Measurements from ENCODE around the gene SRGAP2B. TPM values are rescaled to one million over a fixed set of nuclear protein-coding genes. Genes with fewer than 3 reads are reported as not detected.
"Not testable (repeated sequence)": the region's sequence is repeated elsewhere in the genome, so short reads cannot be mapped to it uniquely, and the experiment has no call there.

SRGAP2B gene
- 21.3 and 23.3 TPM in 2 replicates for total RNA-seq

DNA sequence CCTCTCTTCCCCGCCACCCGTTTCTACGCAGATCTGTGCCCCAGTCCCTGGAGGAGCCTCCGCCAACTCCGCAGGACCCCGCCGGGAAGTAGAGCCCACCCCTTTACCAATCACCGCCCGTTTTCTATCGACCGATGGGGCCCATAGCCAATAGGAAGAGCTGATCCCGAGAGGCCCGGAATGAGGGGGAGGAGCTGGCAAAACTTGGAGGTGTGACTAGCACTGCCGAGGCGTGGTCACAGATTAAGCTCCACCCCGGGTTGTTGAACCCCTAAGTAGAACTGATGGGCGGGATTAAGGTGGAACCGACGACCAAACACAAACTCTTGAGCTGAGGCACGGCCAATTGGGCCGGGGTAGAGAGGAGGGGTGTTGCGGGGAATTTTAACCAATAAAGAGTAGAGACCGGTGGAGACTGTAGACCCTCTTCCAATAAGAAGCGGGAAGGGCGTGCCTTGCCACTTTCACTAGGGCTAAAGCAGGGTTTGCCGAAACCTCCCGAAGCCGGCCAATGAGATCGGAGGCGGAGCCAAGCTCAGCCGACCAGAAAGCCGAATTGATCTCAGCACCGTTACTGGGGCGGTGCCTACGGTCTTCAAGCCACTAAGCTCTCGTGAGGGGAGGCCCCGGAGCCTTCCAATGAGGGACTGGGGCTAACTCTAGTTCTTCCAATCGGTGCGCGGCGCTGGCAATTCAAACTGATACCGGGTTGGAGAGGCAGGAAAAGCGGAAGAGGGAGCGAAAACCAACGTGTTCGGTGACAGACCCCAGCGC lies at the start of gene SRGAP2B, which contains the start of gene FAM72D:
Gene SRGAP2B, minus strand, starts transcription at position 45 of the 774 bp plus-strand sequence. CDS start 2,427 bp downstream, outside the sequence.
Gene FAM72D, plus strand, starts transcription at position 691 of the 774 bp plus-strand sequence. CDS start 874 bp downstream, outside the sequence.
- POLR2A ChIA-PET; intact Hi-C loops (cut with micrococcal nuclease); CTCF ChIA-PET; DNase-seq; H3K36me3 Mint-ChIP-seq (ENCODE audit: low read depth); H3K27me3 Mint-ChIP-seq; H3K27ac Mint-ChIP-seq; H3K4me1 Mint-ChIP-seq; H3K9me3 Mint-ChIP-seq: not testable (repeated sequence)
- H3K4me3 Mint-ChIP-seq, result peak within 1 kb of the TSS; percentile 91
- peak; percentile 78 for ATAC-seq (ENCODE audit: low read depth)

- H3K4me1 Mint-ChIP-seq; H3K9me3 Mint-ChIP-seq; H3K27ac Mint-ChIP-seq; DNase-seq; ATAC-seq (ENCODE audit: low read depth); POLR2A ChIA-PET; H3K4me3 Mint-ChIP-seq; intact Hi-C loops (cut with micrococcal nuclease); H3K36me3 Mint-ChIP-seq (ENCODE audit: low read depth); H3K27me3 Mint-ChIP-seq; CTCF ChIA-PET: not testable (repeated sequence)
Observed at GRCh38 chr1:145144264-145144913, 49.3 kb upstream of the SRGAP2B start.

DNA sequence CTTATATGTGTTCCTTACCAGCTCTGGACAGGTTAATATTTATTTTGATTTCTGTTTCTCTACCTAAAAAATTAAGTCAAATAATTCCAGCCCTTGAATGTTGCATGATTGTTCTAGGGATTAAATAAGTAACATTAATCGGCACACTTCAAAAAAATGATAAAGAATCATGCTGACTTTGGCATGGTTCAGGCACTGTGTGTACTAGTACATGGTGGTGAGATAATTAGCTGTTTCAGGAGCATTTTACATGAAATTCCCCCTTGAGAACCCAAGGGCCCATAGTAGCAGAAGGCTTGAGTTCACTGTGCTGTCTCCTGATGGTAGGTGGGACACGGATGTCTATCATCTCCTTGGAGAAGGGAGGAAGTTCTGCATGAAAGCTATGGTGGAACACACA lies 45.4 kb upstream of the SRGAP2B start:
- H3K36me3 Mint-ChIP-seq (ENCODE audit: low read depth); H3K4me1 Mint-ChIP-seq; intact Hi-C loops (cut with micrococcal nuclease); H3K9me3 Mint-ChIP-seq; ATAC-seq (ENCODE audit: low read depth); POLR2A ChIA-PET; H3K4me3 Mint-ChIP-seq; H3K27me3 Mint-ChIP-seq; H3K27ac Mint-ChIP-seq; CTCF ChIA-PET; DNase-seq: not testable (repeated sequence)

- POLR2A ChIA-PET; H3K36me3 Mint-ChIP-seq (ENCODE audit: low read depth); DNase-seq; H3K4me3 Mint-ChIP-seq; H3K4me1 Mint-ChIP-seq; CTCF ChIA-PET; ATAC-seq (ENCODE audit: low read depth); H3K9me3 Mint-ChIP-seq; H3K27ac Mint-ChIP-seq; intact Hi-C loops (cut with micrococcal nuclease); H3K27me3 Mint-ChIP-seq: not testable (repeated sequence)
Observed at GRCh38 chr1:145134476-145134875, 39.3 kb upstream of the SRGAP2B start.

DNA sequence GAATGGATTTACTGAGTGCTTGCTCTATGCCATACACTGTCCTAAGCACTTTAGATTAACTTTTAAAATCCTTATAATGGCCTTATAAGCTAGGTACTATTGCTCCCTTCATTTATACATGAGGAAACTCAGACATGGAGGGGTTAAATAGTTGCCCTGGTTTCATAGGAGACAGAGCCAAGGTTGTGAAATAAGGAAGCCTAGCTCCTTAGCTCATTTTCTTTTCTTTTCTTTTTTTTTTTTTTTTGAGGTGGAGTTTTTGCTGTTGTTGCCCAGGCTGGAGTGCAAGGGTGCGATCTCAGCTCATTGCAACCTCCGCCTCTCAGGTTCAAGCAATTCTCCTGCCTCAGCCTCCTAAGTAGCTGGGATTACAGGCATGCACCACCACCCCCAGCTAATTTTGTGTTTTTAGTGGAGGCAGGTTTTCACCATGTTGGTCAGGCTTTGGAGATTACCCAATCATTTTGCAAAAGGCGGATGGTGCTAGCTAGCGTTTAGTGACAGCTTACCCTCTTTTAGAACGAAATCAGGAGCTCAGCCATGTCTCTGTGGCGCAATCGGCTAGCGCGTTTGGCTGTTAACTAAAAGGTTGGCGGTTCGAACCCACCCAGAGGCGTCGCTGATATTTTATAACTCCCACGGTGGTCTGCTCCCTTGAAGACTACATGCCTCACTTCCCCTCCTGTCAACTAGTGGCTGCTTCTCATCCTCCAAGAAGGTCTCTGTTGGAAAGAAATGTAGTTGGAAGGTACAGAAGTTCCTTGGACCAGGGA lies 33.8 kb upstream of the SRGAP2B start:
- H3K9me3 Mint-ChIP-seq; CTCF ChIA-PET; intact Hi-C loops (cut with micrococcal nuclease); H3K27me3 Mint-ChIP-seq; H3K4me1 Mint-ChIP-seq; POLR2A ChIA-PET; H3K36me3 Mint-ChIP-seq (ENCODE audit: low read depth); H3K4me3 Mint-ChIP-seq; ATAC-seq (ENCODE audit: low read depth); DNase-seq; H3K27ac Mint-ChIP-seq: not testable (repeated sequence)

GRCh38 chr1:145127144-145127543 lies 32.0 kb upstream of the SRGAP2B start:
- H3K4me1 Mint-ChIP-seq; H3K27me3 Mint-ChIP-seq; DNase-seq; H3K36me3 Mint-ChIP-seq (ENCODE audit: low read depth); H3K9me3 Mint-ChIP-seq; intact Hi-C loops (cut with micrococcal nuclease); H3K4me3 Mint-ChIP-seq; H3K27ac Mint-ChIP-seq; ATAC-seq (ENCODE audit: low read depth); POLR2A ChIA-PET; CTCF ChIA-PET: not testable (repeated sequence)

GRCh38 chr1:145125112-145125511 lies 30.0 kb upstream of the SRGAP2B start:
- H3K27ac Mint-ChIP-seq; H3K4me1 Mint-ChIP-seq; CTCF ChIA-PET; H3K9me3 Mint-ChIP-seq; H3K4me3 Mint-ChIP-seq; H3K36me3 Mint-ChIP-seq (ENCODE audit: low read depth); ATAC-seq (ENCODE audit: low read depth); H3K27me3 Mint-ChIP-seq; intact Hi-C loops (cut with micrococcal nuclease); DNase-seq; POLR2A ChIA-PET: not testable (repeated sequence)

DNA sequence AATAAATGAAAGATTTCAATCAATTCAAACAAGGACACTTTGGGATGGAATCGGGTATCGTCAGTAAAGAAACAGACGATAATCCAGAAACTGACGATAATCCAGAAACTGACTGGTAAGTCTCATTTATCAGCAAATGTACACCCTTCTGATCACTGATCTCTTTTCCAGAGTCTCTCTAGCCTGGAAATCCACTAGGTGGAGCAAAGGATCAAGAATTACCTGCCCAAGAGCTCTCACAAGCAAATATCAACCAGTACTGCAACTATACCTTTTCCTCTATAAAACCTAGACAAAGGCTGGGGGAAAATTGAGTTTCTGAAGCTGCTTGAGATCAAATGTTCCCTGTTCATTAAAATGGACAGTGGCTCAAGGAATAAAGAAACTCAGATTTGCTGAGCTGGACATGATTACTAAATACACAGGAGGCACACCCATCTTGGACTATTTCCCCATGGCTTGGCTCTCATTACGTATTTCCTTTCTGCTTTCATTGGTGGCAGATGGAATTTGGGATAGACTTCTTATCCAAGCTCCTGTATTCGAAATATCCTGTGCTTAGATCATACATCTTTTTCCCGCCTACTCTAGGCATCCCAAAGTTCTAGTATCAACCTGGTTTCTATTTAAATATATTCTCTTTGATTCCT lies 29.0 kb upstream of the SRGAP2B start:
- H3K4me3 Mint-ChIP-seq; H3K27ac Mint-ChIP-seq; H3K9me3 Mint-ChIP-seq; POLR2A ChIA-PET; CTCF ChIA-PET; H3K27me3 Mint-ChIP-seq; ATAC-seq (ENCODE audit: low read depth); H3K4me1 Mint-ChIP-seq; H3K36me3 Mint-ChIP-seq (ENCODE audit: low read depth); intact Hi-C loops (cut with micrococcal nuclease); DNase-seq: not testable (repeated sequence)

GRCh38 chr1:145123062-145123395 lies 27.9 kb upstream of the SRGAP2B start:
- H3K9me3 Mint-ChIP-seq; H3K27me3 Mint-ChIP-seq; DNase-seq; H3K4me1 Mint-ChIP-seq; CTCF ChIA-PET; H3K36me3 Mint-ChIP-seq (ENCODE audit: low read depth); intact Hi-C loops (cut with micrococcal nuclease); H3K27ac Mint-ChIP-seq; ATAC-seq (ENCODE audit: low read depth); H3K4me3 Mint-ChIP-seq; POLR2A ChIA-PET: not testable (repeated sequence)

DNA sequence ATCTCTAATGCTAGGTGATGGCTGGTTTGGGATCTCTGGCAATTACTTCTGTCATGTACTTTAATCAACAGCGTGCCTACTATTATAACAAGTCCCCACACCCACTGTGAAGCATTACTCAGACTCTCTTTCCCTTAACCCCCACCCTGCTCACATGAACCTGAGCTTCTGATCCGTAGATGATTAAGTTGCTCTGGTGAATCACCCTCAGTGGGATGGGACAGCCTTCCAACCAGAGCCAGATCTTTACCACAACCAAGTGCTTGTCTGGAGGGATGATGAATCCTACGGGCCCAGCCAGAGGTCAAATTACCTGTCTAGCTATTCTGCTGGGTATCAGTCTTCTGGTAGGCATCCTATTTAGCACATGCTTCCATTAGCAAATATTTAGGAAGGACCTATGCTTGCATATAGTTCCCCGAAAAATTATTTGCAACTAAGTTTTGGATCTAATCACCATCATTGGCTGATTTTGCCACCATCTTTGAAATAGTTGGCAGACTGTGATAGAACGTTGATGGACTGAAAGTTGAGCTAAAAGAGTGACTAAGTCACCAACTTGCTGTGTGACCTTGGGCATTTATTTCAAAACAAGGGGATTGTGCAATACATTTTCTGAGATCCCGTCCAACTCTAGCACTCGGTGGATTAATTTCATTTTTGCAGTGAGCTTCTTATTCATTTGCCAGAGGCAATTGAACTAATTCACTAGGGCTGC lies 27.4 kb upstream of the SRGAP2B start:
- H3K9me3 Mint-ChIP-seq; H3K27me3 Mint-ChIP-seq; ATAC-seq (ENCODE audit: low read depth); H3K4me3 Mint-ChIP-seq; H3K36me3 Mint-ChIP-seq (ENCODE audit: low read depth); POLR2A ChIA-PET; DNase-seq; CTCF ChIA-PET; intact Hi-C loops (cut with micrococcal nuclease); H3K27ac Mint-ChIP-seq; H3K4me1 Mint-ChIP-seq: not testable (repeated sequence)

DNA sequence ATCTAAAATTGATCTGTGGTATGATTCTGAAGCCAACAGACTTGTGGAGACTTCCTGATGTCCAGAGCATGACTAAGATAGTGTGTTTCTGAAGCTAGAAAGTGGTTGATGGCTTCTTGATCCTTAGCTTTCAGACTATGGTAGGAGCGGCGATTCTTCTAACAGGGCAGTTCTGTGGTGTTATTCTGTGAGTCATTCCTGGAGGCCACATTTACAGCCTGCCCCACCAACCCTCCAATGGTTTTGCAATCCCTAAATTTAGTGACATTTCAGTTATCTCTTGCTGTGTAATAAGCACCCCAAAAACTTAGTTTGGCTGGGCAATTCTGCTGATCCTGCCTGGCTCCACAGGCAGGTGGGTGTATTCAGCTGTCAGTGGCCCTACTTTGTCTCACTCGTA lies 24.7 kb upstream of the SRGAP2B start:
- H3K27ac Mint-ChIP-seq; POLR2A ChIA-PET; CTCF ChIA-PET; H3K27me3 Mint-ChIP-seq; H3K36me3 Mint-ChIP-seq (ENCODE audit: low read depth); H3K9me3 Mint-ChIP-seq; H3K4me3 Mint-ChIP-seq; H3K4me1 Mint-ChIP-seq; DNase-seq; intact Hi-C loops (cut with micrococcal nuclease); ATAC-seq (ENCODE audit: low read depth): not testable (repeated sequence)

Data from activated B cell treated with CpG ODN at 0.5 μM for 24 hours (primary cell).